Measurements from ENCODE around the gene TDP2.
A peak's percentile ranks its signal among the peaks of the same experiment; 100 is the strongest.

Gene TDP2, protein sequence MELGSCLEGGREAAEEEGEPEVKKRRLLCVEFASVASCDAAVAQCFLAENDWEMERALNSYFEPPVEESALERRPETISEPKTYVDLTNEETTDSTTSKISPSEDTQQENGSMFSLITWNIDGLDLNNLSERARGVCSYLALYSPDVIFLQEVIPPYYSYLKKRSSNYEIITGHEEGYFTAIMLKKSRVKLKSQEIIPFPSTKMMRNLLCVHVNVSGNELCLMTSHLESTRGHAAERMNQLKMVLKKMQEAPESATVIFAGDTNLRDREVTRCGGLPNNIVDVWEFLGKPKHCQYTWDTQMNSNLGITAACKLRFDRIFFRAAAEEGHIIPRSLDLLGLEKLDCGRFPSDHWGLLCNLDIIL

DNA sequence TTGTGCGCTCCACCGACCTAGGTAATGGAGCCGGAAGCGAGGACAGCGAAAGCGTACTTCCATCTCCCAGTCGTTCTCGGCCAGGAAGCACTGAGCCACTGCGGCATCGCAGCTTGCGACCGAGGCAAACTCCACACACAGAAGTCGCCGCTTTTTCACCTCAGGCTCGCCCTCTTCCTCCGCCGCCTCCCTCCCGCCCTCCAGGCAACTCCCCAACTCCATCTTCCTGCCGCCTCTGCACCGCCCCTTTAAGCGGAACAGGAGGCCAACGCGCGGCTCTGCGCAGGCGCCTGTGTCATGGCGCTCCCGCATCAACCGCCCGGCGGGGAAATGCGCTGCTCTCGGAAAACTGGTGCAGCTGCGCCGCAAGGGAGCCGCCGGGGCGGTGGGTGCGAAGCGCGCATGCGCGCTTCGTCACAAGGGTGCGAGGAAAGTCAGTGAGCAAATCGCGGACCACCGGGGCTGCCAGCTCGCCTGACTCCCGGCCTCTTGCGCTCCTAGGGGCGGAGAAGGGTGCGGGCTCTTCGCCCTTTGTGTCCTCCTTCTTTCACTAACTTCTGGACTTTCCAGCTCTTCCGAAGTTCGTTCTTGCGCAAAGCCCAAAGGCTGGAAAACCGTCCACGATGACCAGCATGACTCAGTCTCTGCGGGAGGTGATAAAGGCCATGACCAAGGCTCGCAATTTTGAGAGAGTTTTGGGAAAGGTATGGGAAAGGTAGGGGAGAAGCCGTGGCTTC lies at the start of gene TDP2, which contains the start of gene ACOT13:
Gene TDP2, minus strand, starts transcription at position 259 of the 737 bp plus-strand sequence. Its CDS starts 37 bp downstream, at position 222.
Gene ACOT13, plus strand, starts transcription at position 437 of the 737 bp plus-strand sequence. Its CDS starts 187 bp downstream, at position 624.
- DNase-seq, result peak; percentile 95

DNA sequence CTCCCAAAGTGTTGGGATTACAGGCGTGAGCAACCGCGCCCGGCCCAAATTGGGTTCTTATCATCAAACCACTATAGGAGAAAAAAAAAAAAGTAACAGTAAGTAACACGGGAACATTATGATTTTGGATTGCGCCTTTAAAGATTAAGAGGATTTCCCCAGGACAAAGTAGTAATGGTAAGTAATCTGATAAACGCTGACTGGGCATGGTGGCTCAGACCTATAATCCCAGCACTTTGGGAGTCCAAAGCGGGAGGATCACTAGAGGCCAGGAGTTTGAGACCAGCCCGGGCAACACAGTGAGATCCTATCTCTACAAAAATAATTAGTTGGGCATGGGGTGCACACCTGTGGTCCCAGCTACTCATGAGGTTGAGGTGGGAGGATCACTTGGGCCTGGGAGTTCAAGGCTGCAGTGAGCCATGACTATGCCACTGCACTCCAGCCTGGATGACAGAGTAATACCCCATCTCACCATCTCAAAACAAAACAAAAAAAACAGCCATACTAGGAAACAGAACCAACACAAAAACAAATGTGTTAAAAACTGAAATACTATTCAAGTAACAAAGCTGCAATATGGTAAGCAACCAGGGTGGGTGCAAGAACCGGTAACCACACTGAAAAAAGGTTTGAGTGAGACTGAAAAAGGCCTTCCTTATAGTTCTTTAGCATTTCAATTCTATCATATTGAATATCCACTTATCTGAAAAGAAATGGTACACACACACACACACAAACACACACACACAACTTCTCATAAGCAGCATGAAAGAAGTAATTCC lies 44.0 kb upstream of the TDP2 start:
- no peak for DNase-seq

DNA sequence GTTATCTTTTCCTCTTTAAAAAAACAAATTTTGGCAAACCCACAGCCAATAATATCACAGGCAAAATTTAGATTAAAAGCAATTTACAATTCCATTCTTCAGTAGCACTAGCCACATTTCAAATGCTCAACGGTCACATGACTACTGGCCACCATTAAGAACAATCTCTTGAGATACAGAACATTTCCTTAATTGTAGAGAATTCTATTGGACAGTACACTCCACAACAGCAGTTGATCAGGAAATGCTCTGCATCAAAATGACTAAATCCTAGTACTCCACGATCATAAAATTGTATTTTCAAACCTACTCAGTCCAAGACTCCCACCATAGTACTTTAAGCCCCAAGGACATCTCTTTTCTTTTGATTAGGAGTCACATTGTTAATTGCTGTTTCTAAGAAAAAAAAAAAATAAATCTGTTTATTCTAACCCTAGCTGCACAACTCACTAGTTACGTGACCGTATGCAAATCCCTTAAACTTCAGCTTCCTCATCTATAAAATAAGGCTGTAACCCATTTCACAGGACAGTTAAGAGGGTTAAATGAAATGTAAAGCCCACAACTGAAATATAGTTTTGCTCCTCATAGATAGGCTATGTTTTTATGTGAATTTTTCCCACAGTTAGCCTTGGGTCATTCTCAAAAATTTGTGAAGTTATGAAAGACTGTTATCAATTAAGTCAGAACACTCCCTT lies 42.5 kb upstream of the TDP2 start:
- DNase-seq, result no peak

DNA sequence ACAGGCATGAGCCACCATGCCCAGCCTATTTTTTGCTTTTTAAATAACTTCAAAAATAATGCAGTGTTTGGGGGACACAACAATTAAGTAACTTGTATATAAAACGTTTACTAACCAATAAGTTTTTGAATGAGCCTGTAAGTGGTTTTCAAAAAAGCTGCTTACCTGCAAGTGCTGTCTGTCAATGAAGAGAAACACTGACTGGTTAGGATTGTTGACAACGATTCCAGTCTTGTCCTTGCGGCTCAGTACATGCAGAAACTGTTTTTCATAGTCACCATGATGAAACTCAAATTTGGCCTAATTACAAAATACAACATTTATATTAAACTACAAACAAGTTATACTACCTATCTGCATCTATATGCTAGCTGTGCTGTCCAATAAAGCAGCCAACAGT lies 41.9 kb upstream of the TDP2 start:
- no peak for DNase-seq

DNA sequence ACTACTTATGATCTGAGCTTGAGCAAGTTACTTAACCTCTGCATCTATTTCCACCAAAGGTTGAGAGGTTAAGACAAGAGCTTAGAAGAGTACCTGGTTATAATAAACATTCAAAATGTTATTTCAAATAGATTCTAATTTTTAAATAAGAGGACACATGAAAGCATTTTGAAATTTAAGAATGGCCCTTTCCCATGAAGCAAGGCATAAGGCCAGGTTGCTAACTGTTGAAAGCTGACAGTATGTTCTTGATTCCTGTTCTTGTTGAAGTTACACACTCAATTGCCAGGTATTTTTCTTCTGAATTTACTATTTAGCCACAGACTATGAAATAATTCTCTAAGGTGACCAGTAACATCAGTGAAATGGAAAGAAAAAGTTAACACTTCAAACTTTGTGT lies 37.8 kb upstream of the TDP2 start:
- DNase-seq, result no peak

DNA sequence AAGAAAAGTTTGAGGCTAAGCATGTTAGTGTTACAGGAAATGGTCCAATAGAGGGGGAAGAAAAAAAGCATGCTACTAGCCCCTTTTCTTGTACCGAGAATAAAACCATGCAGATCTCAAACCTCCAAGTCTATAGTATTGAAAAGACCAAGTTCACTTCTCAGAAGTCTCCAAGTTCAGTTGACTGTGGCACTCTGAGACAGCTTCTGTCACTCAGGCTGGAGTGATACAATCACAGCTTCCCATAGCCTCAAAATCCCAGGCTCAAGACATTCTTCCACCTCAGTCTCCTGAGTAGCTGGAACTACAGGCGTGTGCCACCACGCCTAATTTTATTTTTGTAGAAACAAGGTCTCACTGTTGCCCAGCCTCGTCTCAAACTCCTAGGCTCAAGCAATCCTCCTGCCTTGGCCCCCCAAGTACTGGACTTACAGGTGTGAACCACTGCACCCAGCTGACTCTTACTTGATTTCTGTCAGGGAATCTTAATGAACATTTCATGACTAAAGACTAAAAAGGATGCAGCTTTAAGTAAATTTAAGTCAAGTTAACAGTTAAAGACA lies 36.1 kb upstream of the TDP2 start:
- no peak for DNase-seq

DNA sequence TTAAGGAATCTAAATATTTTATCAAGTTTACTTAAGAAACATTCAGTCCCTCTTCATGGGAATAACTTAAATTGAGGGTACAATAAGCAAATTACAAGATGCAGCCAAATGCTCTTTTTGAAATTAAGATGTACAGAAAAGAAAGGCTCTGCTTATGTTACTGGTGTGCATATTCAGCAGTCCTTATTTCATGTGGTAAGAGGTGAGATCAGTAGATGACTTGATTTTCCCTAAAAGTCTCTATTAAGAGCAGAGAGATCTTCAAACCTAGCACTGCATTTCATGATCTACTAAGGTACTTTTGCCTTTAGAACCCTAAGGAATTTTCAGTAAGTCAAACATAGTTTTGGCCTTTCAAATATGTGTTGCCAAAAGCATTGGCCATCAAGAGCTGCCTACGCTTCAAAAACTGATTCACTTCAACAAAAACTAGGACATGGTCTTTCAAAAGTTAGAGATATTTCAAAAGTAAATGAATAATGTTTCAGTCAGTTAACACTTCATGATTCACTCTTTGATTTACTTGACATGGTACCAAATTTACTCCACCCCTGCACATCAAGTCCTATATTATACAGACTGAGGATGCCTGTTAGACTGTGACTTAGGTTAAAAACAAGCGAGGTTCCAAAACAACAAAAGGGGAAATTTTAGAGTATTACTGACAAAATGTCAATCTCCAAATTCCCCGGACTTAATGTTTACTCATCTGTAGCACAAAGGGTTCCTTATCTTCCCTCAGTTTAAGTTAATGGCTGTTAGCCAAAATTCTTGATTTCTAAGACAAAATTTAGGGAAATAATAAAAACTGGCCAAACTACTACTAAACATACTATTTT lies 33.0 kb upstream of the TDP2 start:
- no peak for DNase-seq

DNA sequence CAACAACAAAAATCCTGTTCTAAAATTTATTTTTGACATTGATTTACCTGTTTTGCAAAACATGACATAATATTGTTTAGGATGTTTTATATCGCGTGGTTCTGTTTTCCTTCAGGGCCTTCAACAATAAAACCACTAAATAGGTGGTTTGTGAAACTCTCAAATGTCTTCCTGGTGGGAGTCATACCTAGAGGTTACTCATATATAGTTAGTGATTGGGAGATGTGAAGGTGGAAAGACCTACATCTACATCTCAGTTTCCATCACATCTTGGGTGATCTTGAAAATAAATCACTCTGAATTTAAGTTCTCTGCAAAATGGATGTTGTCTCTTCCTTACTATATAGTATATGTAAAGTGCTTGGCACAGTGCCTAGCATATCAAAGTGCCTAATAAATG lies 29.4 kb upstream of the TDP2 start:
- no peak for DNase-seq

DNA sequence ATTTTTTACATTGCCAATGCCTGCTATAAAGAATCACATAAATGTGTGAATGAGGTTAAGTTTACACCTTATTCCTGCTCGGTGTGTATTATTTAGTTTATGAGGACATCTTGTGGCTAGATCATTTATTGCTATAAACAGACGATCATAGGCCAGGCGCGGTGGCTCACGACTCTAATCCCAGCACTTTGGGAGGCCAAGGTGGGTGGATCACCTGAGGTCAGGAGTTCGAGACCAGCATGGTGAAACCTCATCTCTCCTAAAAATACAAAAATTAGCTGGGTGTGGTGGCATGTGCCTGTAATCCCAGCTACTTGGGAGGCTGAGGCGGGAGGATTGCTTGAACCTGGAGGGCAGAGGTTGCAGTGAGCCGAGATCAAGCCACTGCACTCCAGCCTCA lies 28.9 kb upstream of the TDP2 start:
- DNase-seq, result peak; percentile 23

DNA sequence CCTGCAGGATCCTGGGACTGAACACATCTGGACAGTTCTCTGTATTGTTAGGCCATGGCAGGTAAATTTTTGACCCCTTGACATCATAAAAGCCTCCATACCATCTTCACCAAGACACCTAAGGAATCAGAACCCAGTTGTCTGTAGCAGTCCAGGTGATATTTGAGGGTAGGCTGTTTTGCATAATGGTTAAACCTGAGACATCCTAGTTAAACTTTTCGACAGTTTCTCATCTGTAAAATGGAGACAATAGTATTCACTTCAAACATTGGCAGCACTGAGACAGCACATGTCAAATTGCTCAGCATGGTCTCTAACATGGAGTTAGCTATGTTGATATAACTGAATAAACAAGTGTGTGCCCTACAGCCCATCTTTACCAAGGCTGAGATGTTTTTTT lies 27.5 kb upstream of the TDP2 start:
- DNase-seq, result no peak

DNA sequence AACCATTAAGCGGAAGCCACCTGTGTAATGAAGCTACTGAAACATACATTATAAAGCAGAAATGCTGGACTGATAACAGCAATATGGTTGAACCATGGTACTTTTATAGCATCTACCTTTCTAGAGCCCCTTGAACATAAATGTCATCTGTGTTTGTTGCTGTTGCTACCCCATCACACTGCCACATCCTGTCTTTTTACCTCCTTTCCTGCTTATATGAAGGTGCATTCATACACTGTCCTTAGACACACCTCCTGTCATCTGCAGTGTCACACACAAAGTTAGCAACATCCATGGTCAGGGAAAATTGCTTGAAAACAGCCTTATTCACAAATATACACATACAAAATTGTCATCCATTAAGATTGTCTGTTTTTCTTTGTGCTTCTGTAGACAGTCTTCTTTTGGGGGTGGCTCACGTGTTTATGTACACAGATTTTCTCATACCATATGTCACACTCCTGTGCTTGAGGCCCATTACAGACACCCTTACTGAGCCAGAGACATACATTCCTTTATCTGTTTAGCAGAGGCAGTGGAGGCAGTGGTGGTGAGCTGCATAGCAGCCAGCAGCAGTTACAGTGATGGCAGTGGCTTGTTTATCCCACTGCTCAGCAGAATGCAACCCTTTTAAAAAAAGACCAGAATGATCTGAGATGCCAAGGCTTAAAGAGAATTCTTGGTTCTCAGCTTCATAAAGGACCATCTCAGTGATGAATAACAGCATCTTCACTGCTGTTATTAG lies 26.3 kb upstream of the TDP2 start:
- DNase-seq, result no peak

DNA sequence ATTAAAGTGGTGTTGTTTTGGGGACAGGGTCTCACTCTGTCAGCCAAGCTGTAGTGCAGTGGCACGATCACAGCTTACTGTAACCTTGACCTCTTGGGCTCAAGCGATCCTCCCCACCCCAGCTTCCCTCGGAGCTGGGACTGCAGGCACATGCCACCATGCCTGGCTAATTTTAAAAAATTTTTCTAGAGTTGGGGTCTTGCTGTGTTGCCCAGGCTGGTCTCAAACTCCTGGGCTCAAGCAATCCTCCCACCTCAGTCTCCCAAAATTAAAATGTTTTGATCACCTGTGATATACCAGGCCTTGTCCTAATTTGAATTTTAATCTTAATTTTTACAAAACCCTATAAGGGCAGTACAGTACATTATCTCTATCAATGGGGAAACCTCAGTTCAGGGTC lies 25.7 kb upstream of the TDP2 start:
- no peak for DNase-seq

DNA sequence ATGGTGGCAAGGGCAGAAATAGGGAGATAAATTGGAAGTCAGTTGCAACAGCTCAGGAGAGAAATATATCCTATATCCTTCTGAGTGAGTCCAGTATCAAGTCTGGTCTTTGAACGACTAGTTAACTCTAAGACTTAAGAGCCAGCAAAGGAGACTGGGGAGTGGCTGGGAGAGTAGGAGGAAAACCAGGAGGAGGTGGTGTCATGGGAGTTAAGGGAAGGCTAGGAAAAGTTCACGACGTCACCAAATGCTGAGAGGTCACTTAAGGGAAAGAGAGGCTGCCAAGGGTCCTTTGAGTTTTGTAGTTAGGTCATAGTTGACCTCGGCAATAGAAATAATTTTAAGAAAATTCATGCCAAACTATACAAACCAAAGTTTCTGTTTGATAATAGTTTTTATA lies 25.3 kb upstream of the TDP2 start:
- DNase-seq, result no peak

DNA sequence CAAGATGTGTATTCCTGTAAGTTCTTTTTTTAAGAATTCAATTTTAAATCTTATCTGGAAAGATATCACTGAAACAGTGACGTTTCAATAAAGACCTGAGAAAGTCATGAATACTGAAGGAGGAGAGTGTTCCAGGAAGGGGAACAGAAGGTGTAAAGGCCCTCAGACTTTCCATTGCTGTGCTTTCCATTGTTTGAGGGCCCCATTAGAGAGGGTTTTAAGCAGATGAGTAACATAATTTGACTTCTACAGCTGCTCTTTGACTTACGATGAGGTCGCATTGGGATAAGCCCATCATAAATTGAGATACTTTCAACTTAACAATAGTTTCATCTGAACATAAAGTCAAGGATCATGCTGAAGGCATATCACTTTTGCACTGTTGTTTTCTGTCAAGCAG lies 24.9 kb upstream of the TDP2 start:
- no peak for DNase-seq

DNA sequence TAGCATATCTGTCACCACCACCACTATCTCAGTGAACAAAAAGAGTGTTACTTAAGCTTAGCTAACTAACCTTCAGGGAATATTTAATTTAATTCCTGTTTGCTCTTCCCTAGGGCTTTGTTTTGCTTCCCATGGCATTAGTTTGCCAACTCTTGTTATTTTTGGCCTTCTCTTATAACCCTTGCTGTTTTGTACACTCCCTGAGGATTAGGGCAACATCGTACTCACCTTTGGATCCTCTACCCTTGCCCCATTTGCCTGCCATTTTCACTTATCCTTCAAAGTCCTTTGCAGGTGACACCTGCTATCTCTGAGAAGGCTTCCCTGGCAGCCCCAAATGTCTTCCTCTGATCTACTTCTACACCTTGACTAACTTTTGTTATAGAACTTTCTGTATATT lies 23.9 kb upstream of the TDP2 start:
- DNase-seq, result no peak

DNA sequence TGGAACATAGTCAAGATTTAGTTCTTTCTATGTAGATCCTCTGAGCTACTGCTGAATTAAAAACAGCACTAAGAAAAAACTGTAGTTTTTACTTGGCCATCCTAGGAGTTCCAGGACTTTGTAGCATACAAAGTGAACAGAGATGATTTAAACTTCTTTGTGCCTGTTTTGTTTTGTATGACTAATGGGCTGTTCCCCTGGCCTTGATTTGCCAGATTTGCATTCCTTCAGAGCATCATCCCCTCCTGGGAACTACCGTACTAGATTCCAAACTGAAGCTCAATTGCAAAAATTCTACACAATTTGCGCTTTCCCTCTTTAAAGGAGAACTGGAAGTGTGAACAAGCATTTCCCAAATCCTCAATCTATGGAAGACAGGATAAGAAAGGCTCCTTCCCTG lies 23.3 kb upstream of the TDP2 start:
- DNase-seq, result no peak

DNA sequence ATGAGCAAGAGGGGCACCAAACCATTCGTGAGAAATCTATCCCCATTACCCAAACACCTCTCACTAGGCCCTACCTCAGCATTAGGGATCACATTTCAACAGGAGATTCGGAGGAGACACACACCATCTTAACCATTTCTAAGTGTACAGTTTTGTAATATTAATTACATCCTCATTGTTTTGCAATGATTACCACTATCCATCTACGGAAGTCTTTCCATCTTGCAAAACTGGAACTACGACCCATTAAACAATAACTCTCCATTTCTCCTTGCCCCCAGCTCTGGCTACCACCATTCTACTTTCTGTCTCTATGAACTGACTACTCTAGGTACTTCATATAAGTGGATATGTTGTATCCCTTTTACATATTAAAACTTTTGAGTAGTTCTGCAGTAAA lies 20.2 kb upstream of the TDP2 start:
- no peak for DNase-seq

DNA sequence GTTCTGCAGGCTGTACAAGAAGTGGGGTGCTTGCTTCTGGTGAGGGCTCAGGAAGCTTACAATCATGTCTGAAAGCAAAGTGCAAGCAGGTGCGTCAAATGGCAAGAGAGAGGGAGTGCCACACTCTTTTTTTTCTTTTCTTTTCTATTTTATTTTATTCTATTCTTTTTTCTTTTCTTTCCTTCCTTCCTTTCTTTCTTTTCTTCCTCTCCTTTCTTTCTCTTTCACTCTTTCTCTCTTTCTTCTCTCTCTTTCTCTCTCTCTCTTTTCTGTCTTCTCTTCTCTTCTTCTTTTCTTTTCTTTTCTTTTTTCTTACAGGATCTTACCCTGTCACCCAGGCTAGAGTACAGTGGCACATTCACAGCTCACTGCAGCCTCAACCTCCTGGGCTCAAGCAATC lies 19.7 kb upstream of the TDP2 start:
- DNase-seq, result no peak

DNA sequence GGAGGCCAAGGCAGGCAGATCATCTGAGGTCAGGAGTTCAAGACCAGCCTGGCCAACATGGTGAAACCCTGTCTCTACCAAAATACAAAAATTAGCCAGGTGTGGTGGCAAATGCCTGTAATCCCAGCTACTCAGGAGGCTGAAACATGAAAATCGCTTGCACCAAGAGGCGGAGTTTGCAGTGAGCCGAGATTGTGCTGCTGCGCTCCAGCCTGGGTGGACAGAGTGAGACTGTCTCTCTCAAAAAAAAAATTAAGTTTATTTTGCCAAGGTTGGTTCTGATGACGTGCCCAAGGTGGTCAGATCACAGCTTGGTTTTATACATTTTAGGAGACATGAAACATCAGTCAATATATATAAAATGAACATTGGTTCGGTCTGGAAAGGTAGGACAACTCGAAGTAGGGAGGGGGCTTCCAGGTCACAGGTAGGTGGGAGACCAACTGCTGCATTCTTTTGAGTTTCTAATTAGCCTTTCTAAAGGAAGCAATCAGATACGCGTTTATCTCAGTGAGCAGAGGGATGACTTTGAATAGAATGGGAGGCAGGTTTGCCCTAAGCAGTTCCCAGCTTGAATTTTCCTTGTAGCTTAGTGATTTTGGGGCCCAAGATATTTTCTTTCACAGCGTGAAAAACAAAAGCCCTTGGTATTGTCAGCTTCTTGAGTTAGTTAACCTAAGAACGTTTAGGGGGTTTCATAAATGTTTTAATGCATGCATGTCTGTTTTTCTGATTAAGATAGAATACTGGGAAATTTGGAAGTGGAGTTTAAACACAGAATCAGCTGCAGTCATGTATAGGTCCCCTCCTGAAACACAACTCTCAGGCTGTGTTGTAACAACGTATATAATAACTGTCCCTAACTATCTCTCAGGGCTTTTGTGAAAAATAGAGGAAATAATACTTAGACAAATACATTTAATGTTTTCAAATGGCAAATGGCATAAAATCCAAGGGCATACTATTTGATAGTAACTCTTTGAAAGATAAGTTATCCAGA lies 16.9 kb upstream of the TDP2 start:
- DNase-seq, result no peak

DNA sequence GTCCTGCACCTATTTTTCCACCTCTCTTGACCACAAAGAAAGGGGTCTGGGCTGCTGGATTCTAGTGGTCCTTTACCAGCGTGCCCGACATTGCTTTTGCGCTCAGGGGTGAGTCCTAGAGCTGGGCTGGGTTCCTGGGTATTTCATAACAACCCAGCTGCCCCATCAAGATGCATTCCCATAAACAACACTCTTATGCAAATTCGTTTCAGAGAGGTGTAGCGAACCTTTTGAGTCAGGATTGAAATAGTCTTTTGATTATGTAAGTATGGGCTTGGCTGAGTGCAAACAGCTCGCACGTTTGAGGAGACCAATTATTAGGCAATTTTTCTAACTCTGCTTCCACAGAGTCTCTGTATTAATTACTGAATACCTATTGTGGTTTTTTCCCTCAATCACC lies 13.9 kb upstream of the TDP2 start:
- no peak for DNase-seq
